Endothelial cell of umbilical vein (primary cell): ENCODE results near the gene CACNA2D3. TPM values are rescaled to one million over a fixed set of nuclear protein-coding genes. Genes with fewer than 3 reads are reported as not detected.

Experiments used
- BruUV-seq: library from RNA; stranded (reverse); fragments of 400-500 nt; replicated peaks from 2 replicates; lab custom pipeline; 2021; lab: Mats Ljungman, UMichigan
- CTCF ChIA-PET: fragments of 300-600, 350-600 bp; sonication (Branson Sonifier 250); formaldehyde crosslinking; loops from one replicate; lab custom pipeline; 2021; ENCODE audit warnings: antibody characterized with exemption, inconsistent platforms; lab: Charles Lee
- POLR2A ChIA-PET: fragments of 300-600, 350-600 bp; sonication (Branson Sonifier 250); formaldehyde crosslinking; loops from one replicate; lab custom pipeline; 2021; ENCODE audit warnings: antibody characterized with exemption, inconsistent platforms; lab: Charles Lee
- DNase-seq: peaks from one replicate; pipeline ENCODE4 v3.0.0-alpha.2; 2011; ENCODE audit warnings: low read depth, low spot score
- FAIRE-seq: peaks from 2 replicates; lab custom pipeline; 2011; peaks lifted over from hg19 to GRCh38; lab: Jason Lieb, UNC
- H2AFZ ChIP-seq: 2 replicates; pipeline ENCODE4 v1.6.0; 2012; ENCODE audit warnings: low read depth, low read length, control low read depth, inconsistent platforms
- H3K27ac ChIP-seq: 2 replicates; pipeline ENCODE4 v1.5.1; 2011; ENCODE audit warnings: low read depth, mild to moderate bottlenecking, control low read depth, low read length, moderate library complexity; ENCODE audit not compliant: insufficient read depth
- H3K27me3 ChIP-seq, 2 experiments: 2 replicates each; pipeline versions ENCODE4 v1.6.0 to v1.6.1; 2011; ENCODE audit warnings: low read length in 2 of 2, mixed read lengths in 1 of 2; ENCODE audit not compliant: control insufficient read depth in 2 of 2, insufficient read depth in 2 of 2
- H3K36me3 ChIP-seq, 2 experiments: 2 replicates in 1 of 2; 3 replicates in 1 of 2; pipeline ENCODE4 v1.5.1; 2011; ENCODE audit warnings: low read length in 2 of 2, mild to moderate bottlenecking in 1 of 2, moderate library complexity in 1 of 2; ENCODE audit not compliant: control insufficient read depth in 2 of 2, insufficient read depth in 2 of 2; ENCODE audit errors: extremely low read depth in 1 of 2
- H3K4me1 ChIP-seq: 3 replicates; pipeline ENCODE4 v1.5.1; 2011; ENCODE audit warnings: mild to moderate bottlenecking, low read length; ENCODE audit not compliant: control insufficient read depth, insufficient read depth; ENCODE audit errors: extremely low read depth
- H3K4me2 ChIP-seq: 2 replicates; pipeline ENCODE4 v1.6.1; 2011; ENCODE audit warnings: low read length, control low read depth, mixed read lengths; ENCODE audit not compliant: insufficient read depth
- H3K4me3 ChIP-seq, 3 experiments: fragments of 200-600 bp in 1 of 3; sonication (generic), shearing (Covaris generic) in 1 of 3; replicated peaks in 1 of 3; 2 replicates each; pipeline ENCODE4 v1.5.1; 2011 to 2016; ENCODE audit warnings: control low read depth in 3 of 3, low read length in 3 of 3, mild to moderate bottlenecking in 2 of 3, inconsistent platforms in 1 of 3, low read depth in 1 of 3, moderate library complexity in 1 of 3; ENCODE audit not compliant: insufficient read depth in 1 of 3
- H3K79me2 ChIP-seq: 2 replicates; pipeline ENCODE4 v1.6.0; 2012; ENCODE audit warnings: low read length, inconsistent platforms; ENCODE audit not compliant: control insufficient read depth, insufficient read depth
- H3K9ac ChIP-seq: replicated peaks from 2 replicates; pipeline ENCODE3; 2011; ENCODE audit warnings: low read length, control low read depth; ENCODE audit not compliant: insufficient read depth; ENCODE audit errors: extremely low read depth
- H3K9me1 ChIP-seq: replicated peaks from 3 replicates; pipeline ENCODE4 v1.6.0; 2011; ENCODE audit warnings: mild to moderate bottlenecking, low read length; ENCODE audit not compliant: control insufficient read depth, insufficient read depth; ENCODE audit errors: extremely low read depth
- H3K9me3 ChIP-seq: replicated peaks from 2 replicates; pipeline ENCODE4 v1.5.1; 2012; ENCODE audit warnings: low read length, inconsistent platforms; ENCODE audit not compliant: control insufficient read depth, insufficient read depth
- H4K20me1 ChIP-seq: replicated peaks from 2 replicates; pipeline ENCODE3; 2011; ENCODE audit warnings: mild to moderate bottlenecking, low read length; ENCODE audit not compliant: control insufficient read depth, insufficient read depth; ENCODE audit errors: extremely low read depth
- CTCF ChIP-seq, 2 donors: IDR thresholded peaks; 1 replicate in 1 of 2; 2 replicates in 1 of 2; pipeline ENCODE4 v1.5.1; 2011; ENCODE audit warnings: low read length in 2 of 2, mild to moderate bottlenecking in 2 of 2, moderate library complexity in 2 of 2, control low read depth in 1 of 2, inconsistent platforms in 1 of 2, low read depth in 1 of 2; ENCODE audit not compliant: insufficient read depth in 1 of 2; ENCODE audit errors: extremely low read depth in 1 of 2
- FOS ChIP-seq: IDR thresholded peaks from 2 replicates; pipeline ENCODE4 v1.6.1; 2011; ENCODE audit warnings: mild to moderate bottlenecking, low read length, moderate library complexity, borderline replicate concordance; ENCODE audit not compliant: insufficient read depth
- GATA2 ChIP-seq: IDR thresholded peaks from 2 replicates; pipeline ENCODE4 v1.7.0; 2011; ENCODE audit warnings: low read depth, mild to moderate bottlenecking, moderate library complexity, mixed read lengths, low read length; ENCODE audit not compliant: insufficient read length, insufficient read depth
- JUN ChIP-seq: IDR thresholded peaks from 2 replicates; pipeline ENCODE4 v1.6.1; 2011; ENCODE audit warnings: borderline replicate concordance, low read depth; ENCODE audit not compliant: insufficient read length, insufficient read depth
- MAX ChIP-seq: IDR thresholded peaks from 2 replicates; pipeline ENCODE4 v1.6.1; 2011; ENCODE audit not compliant: insufficient read depth, insufficient read length
- MYC ChIP-seq: IDR thresholded peaks from one replicate; pipeline ENCODE4 v1.6.1; 2011; ENCODE audit warnings: mild to moderate bottlenecking, low read depth, low read length
- POLR2A ChIP-seq: IDR thresholded peaks from 2 replicates; pipeline ENCODE4 v1.6.1; 2012; ENCODE audit warnings: low read depth, mild to moderate bottlenecking, control low read depth, low read length
- POLR2AphosphoS5 ChIP-seq: IDR thresholded peaks from 2 replicates; pipeline ENCODE4 v1.6.1; 2012; ENCODE audit warnings: low read depth, mild to moderate bottlenecking, control low read depth, low read length, moderate library complexity; ENCODE audit not compliant: insufficient read depth
- dilution Hi-C: fragments of 300-500 bp; cut with MboI; formaldehyde crosslinking; loops from one replicate; pipeline ENCODE4 v1.15.0; 2019; ENCODE audit warnings: low sequenced_read_pairs; ENCODE audit not compliant: extremely low pct_ligation_motif_present
- intact Hi-C: fragments of 100-400 bp; cut with micrococcal nuclease; formaldehyde crosslinking; loops from one replicate; pipeline ENCODE4 v1.10.0; 2022
- polyA plus RNA-seq, 4 experiments: library from polyadenylated mRNA; depleted of rRNA in 3 of 4; stranded (reverse) in 3 of 4; unstranded in 1 of 4; fragments of >200 nt; gene quantifications; 2 replicates each; pipeline versions ENCODE4 v1.2.1 to v1.2.3, GENCODE V29; 2011 to 2012; ENCODE audit warnings: missing spikeins in 1 of 4
- total RNA-seq: library from RNA; stranded (reverse); gene quantifications from 2 replicates; pipeline ENCODE4 v1.2.3, GENCODE V29; 2021

The CACNA2D3 gene
- total and polyA plus RNA-seq, 2 donors (not counting 3 experiments of a cell fraction or from before 2014, with no cell fraction given) = not detected

- TF ChIP-seq GATA2 = no peak
- no peak for TF ChIP-seq POLR2A
- TF ChIP-seq CTCF (IDR thresholded peaks at IDR 0.05; ENCODE audit: extremely low read depth in 1 of 2, insufficient read depth in 1 of 2, low read depth in 1 of 2, low read length in 2 of 2) = no peak
- no peak for TF ChIP-seq JUN
- no peak for TF ChIP-seq MYC
- no peak for TF ChIP-seq MAX
- TF ChIP-seq POLR2AphosphoS5 = no peak
- no peak for TF ChIP-seq FOS
- DNase-seq (no peak), FAIRE-seq (no peak)
- intact Hi-C loops (loop anchor here (5.0 to 10.0 kb wide), 3 partner anchors 864 to 1597 kb away; no protein-coding TSS in a partner anchor), dilution Hi-C loops (no loop called here)
- no peak overlapping the region for H3K9ac ChIP-seq
- H3K9me3 ChIP-seq = no peaks in the 10 kb centered on the region
- H3K36me3 ChIP-seq = no peaks in the 10 kb centered on the region
- no peaks in the 10 kb centered on the region for H3K79me2 ChIP-seq
- CTCF ChIA-PET = interaction anchor here (1.2 kb wide), 1 partner anchor 1401 kb away, joined by 3 read pairs; no protein-coding TSS in a partner anchor
- no peaks in the 10 kb centered on the region for H3K4me1 ChIP-seq
- H3K27me3 ChIP-seq = no peaks in the 10 kb centered on the region
- H3K27ac ChIP-seq = no peak overlapping the region
- H3K4me2 ChIP-seq = no peak overlapping the region
- no peaks in the 10 kb centered on the region for H3K9me1 ChIP-seq
- POLR2A ChIA-PET = no interaction called here
- no TSS peak for BruUV-seq
- H2AFZ ChIP-seq = no peak overlapping the region
- no peaks in the 10 kb centered on the region for H4K20me1 ChIP-seq
- H3K4me3 ChIP-seq = no peak overlapping the region
Measured at GRCh38 chr3:54850484-54851018, 728.2 kb downstream of the CACNA2D3 start.
